DMS 273 treated with DMSO at 0.1 percent for 48 hours (cell line): ENCODE data around the gene HSPG2.
"Not testable (repeated sequence)": the region's sequence is repeated elsewhere in the genome, so short reads cannot be mapped to it uniquely, and the experiment has no call there.

Experiments
- DNase-seq: peaks from one replicate; lab custom pipeline; 2025; lab: John Stamatoyannopoulos, UW

The HSPG2 gene

GRCh38 chr1:21937034-21937371 lies at the start of gene HSPG2:
HSPG2 (minus strand) TSS chr1:21937310; CDS start chr1:21937217, 93 bp downstream.
- no peak for DNase-seq

- DNase-seq: not testable (repeated sequence)
Measured at GRCh38 chr1:21986386-21986785, 49.3 kb upstream of the HSPG2 start.

DNA sequence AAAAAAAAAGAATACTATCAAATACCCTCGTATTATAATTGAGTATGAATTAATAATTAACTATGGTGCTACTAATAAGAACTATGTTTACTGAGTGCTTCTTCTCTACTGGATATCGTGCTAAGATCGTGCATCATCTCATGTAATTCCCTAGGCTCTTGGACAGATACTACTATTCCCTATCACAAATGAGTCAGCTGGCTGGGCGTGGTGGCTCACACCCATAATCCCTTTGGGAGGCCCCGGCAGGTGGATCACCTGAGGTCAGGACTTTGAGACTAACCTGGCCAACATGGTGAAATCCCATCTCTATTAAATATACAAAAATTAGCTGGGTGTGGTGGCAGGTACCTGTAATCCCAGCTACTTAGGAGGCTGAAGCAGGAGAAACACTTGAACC lies 48.8 kb upstream of the HSPG2 start:
- DNase-seq: not testable (repeated sequence)

- not testable (repeated sequence) for DNase-seq
Measured at GRCh38 chr1:21983539-21983938, 46.4 kb upstream of the HSPG2 start.

GRCh38 chr1:21982122-21982521 lies 45.0 kb upstream of the HSPG2 start:
- DNase-seq: not testable (repeated sequence)

GRCh38 chr1:21981253-21981652 lies 44.1 kb upstream of the HSPG2 start:
- not testable (repeated sequence) for DNase-seq

- not testable (repeated sequence) for DNase-seq
Measured at GRCh38 chr1:21980515-21981220, 43.6 kb upstream of the HSPG2 start.

- DNase-seq: not testable (repeated sequence)
Measured at GRCh38 chr1:21978209-21978608, 41.1 kb upstream of the HSPG2 start.

GRCh38 chr1:21976703-21977239 lies 39.7 kb upstream of the HSPG2 start, which contains the start of gene CELA3B:
CELA3B (plus strand) TSS chr1:21977022; CDS start chr1:21977040, 18 bp downstream.
- DNase-seq: not testable (repeated sequence)

GRCh38 chr1:21975296-21975695 lies 38.2 kb upstream of the HSPG2 start:
- DNase-seq: not testable (repeated sequence)

- peak; percentile 20 for DNase-seq
Measured at GRCh38 chr1:21974699-21975098, 37.6 kb upstream of the HSPG2 start.

- DNase-seq: not testable (repeated sequence)
Measured at GRCh38 chr1:21973948-21974347, 36.8 kb upstream of the HSPG2 start.

- DNase-seq: not testable (repeated sequence)
Measured at GRCh38 chr1:21972973-21973441, 35.9 kb upstream of the HSPG2 start.

DNA sequence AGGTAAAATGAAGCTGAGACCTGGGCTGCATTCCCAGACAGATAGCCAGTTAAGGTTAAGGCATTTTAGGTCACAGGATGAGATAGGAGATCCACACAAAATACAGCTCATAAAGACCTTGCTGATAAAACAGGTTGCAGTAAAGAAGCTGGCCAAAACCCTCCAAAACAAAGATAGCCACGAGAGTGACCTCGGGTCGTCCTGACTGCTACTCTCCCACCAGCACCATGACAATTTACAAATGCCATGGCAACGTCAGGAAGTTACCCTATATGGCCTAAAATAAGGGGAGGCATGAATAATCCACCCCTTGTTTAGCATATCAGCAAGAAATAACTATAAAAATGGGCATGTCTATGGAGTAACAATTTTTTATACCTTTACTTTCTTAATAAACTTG lies 33.4 kb upstream of the HSPG2 start:
- DNase-seq: not testable (repeated sequence)

DNA sequence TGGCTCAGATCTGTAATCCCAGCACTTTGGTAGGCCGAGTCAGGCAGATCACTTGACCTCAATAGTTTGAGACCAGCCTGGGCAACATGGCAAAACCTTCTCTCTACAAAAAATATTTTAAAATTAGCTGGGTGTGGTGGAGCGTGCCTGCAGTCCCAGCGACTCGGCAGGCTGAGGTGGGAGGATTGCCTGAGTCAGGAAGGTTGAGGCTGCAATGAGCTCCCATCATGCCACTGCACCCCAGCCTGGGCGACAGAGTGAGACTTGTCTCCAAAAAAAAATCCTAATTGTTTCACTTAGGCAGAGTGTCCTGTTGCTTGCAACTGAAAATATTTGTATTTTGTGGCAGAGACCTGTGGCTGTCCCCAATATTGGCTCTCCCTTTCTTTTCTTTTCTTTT lies 32.0 kb upstream of the HSPG2 start:
- DNase-seq: not testable (repeated sequence)

DNA sequence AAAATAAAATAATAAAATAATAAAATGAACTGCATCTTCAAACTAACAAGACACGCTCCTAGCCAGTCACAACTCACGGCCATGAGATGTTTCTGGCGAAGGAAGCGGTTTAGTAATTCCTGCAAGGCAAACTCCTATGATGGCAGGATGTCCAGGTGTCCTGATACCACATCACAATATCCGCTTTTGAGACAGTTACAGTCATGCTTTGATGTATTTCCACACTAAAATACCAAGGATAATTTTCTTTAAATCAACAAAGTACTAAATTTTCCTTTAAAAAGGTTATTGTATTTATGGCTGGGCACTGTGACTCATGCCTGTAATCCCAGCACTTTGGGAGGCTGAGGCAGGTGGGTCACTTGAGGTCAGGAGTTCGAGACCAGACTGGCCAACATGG lies 30.1 kb upstream of the HSPG2 start:
- DNase-seq: not testable (repeated sequence)

- DNase-seq: no peak
Measured at GRCh38 chr1:21966247-21967000, 29.3 kb upstream of the HSPG2 start.

GRCh38 chr1:21963477-21964217 lies 26.5 kb upstream of the HSPG2 start:
- peak; percentile 31 for DNase-seq

DNA sequence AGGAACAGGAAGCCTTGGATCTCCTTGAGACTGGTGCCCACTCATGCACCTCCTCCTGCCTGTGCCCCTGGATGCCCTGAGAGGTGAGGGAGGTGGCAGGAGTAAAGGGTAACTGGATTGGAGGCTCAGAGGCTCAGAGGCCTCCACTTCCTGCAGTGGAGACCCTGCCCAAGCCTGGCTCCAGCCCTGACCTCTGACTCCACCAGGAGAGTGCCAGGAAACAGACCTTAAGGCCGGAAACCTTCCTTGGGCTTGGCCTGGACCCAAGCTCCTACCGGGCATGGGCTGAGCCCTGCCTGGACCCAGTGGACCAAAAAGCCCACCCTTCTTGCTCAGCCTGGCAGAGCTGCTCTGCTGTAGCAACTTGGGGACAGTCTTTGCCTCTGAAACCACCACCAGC lies 24.7 kb upstream of the HSPG2 start:
- no peak for DNase-seq

DNA sequence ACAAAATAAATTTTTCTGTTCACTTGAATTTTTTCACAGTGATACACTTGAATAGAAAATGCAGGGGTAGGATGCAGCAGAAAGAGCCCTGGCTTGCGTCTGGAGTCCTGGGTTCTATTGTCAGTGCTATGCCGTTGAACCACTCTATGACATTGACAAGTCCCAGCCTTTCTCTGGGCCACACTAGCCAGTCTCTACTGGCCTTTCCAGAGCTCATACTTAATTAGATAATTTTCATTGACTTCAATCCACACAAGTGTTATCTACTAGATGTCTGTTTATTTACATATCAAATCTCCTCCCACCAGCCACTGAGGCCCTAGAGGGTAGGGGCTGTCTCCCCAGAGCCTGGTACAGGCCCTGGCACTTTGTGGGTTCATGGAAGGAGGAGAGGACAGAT lies 24.2 kb upstream of the HSPG2 start:
- no peak for DNase-seq

- no peak for DNase-seq
Measured at GRCh38 chr1:21956720-21957552, 19.8 kb upstream of the HSPG2 start.
